Natural killer cell (primary cell): ENCODE measurements around the gene GNPDA2. TPM values are rescaled to one million over a fixed set of nuclear protein-coding genes. Genes with fewer than 3 reads are reported as not detected.

ENCODE experiments used
- ATAC-seq, 3 donors: fragments of 150-1000 bp in 2 of 3; fragments of 200-7000 bp in 1 of 3; cut with Tn5 transposase; 1 replicate in 1 of 3; 2 replicates in 2 of 3; pipeline ENCODE4 v1.10.0; 2021; ENCODE audit warnings: mild to moderate bottlenecking in 2 of 3, moderate library complexity in 2 of 3
- DNase-seq, 2 donors: peaks; one replicate each; pipeline versions ENCODE4 v3.0.0 to v3.0.0-alpha.2; 2013 to 2021; ENCODE audit warnings: mixed read lengths in 1 of 2
- H3K27ac ChIP-seq: one replicate; pipeline ENCODE4 v1.5.1; 2013; ENCODE audit warnings: mild to moderate bottlenecking, low read length
- H3K27me3 ChIP-seq: one replicate; pipeline ENCODE4 v1.6.1; 2013; ENCODE audit warnings: low read length; ENCODE audit not compliant: control insufficient read depth, insufficient read depth
- H3K36me3 ChIP-seq: one replicate; pipeline ENCODE4 v1.6.1; 2013; ENCODE audit warnings: low read length; ENCODE audit not compliant: control insufficient read depth, insufficient read depth
- H3K4me1 ChIP-seq: one replicate; pipeline ENCODE4 v1.6.1; 2013; ENCODE audit warnings: low read length; ENCODE audit not compliant: control insufficient read depth, insufficient read depth
- H3K4me3 ChIP-seq: one replicate; pipeline ENCODE4 v1.5.1; 2013; ENCODE audit warnings: low read length
- H3K9me3 ChIP-seq: one replicate; pipeline ENCODE4 v1.6.1; 2013; ENCODE audit warnings: low read length; ENCODE audit not compliant: control insufficient read depth, insufficient read depth
- H3K27ac Mint-ChIP-seq, 2 donors: one replicate each; pipeline ENCODE4 v1.8.0; 2022; ENCODE audit warnings: mild to moderate bottlenecking in 2 of 2, mixed read lengths in 2 of 2, moderate library complexity in 1 of 2
- H3K27me3 Mint-ChIP-seq, 2 donors: one replicate each; pipeline ENCODE4 v1.8.0; 2022; ENCODE audit warnings: low read depth in 2 of 2, mixed read lengths in 2 of 2
- H3K36me3 Mint-ChIP-seq: one replicate; pipeline ENCODE4 v1.8.0; 2022; ENCODE audit warnings: mixed read lengths
- H3K4me1 Mint-ChIP-seq, 2 donors: one replicate each; pipeline ENCODE4 v1.8.0; 2022; ENCODE audit warnings: mixed read lengths in 2 of 2
- H3K4me3 Mint-ChIP-seq: one replicate; pipeline ENCODE4 v1.8.0; 2022; ENCODE audit warnings: mild to moderate bottlenecking, moderate library complexity, mixed read lengths
- H3K9me3 Mint-ChIP-seq, 2 donors: one replicate each; pipeline ENCODE4 v1.8.0; 2022; ENCODE audit warnings: mixed read lengths in 2 of 2
- WGBS: methylation state at CpG from one replicate; pipeline ENCODE4 v1.1.7; 2013; ENCODE audit warnings: missing lambda C conversion rate; ENCODE audit not compliant: insufficient coverage; 5-methylcytosine and 5-hydroxymethylcytosine counted together
- intact Hi-C: fragments of 100-400 bp; cut with micrococcal nuclease; formaldehyde crosslinking; loops from one replicate; pipeline ENCODE4 v1.14.2; 2022
- total RNA-seq, 4 donors: library from RNA; stranded (reverse); fragments of 120-200 nt in 1 of 4; gene quantifications; one replicate each; pipeline versions ENCODE4 v1.2.3 to v1.2.4, GENCODE V29; 2013 to 2022
- TF ChIP-seq, protein P1 (sequence below): fragments of 200-600 bp; IDR thresholded peaks from one replicate; pipeline ENCODE4 v1.8.0; 2022; ENCODE audit warnings: antibody characterized with exemption

GNPDA2 gene
- total RNA-seq, 3 donors from 2014 or later (not counting 1 experiment from before 2014, with no cell fraction given): 9.2 to 15.2 (median 9.4) TPM

DNA sequence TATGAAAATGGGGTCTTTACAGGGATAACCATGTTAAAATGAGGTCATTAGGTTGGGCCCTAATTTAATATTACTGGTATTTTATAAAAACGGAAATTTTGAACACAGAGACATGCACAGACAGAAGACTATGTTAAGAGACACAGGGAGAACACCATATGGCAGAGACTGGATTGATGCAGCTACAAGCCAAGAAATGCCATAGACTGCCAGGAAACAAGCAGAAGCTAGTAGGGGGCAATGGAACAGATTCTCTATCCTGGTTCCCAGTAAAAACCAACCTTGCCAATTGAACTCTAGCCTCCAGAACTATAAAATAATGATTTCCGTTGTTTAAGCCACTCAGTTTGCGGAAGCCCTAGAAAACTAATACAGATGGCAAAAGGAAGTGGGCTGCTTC lies 54.7 kb downstream of the GNPDA2 start:
- H3K9me3 Mint-ChIP-seq: no peaks in the 10 kb centered on the region
- H3K27ac ChIP-seq: no peak overlapping the region
- no peaks in the 10 kb centered on the region for H3K4me1 ChIP-seq
- DNase-seq (no peak), ATAC-seq (no peak)
- no peak overlapping the region for H3K27ac Mint-ChIP-seq
- H3K27me3 ChIP-seq: no peaks in the 10 kb centered on the region
- no peak overlapping the region for H3K4me3 ChIP-seq
- TF ChIP-seq, protein P1, sequence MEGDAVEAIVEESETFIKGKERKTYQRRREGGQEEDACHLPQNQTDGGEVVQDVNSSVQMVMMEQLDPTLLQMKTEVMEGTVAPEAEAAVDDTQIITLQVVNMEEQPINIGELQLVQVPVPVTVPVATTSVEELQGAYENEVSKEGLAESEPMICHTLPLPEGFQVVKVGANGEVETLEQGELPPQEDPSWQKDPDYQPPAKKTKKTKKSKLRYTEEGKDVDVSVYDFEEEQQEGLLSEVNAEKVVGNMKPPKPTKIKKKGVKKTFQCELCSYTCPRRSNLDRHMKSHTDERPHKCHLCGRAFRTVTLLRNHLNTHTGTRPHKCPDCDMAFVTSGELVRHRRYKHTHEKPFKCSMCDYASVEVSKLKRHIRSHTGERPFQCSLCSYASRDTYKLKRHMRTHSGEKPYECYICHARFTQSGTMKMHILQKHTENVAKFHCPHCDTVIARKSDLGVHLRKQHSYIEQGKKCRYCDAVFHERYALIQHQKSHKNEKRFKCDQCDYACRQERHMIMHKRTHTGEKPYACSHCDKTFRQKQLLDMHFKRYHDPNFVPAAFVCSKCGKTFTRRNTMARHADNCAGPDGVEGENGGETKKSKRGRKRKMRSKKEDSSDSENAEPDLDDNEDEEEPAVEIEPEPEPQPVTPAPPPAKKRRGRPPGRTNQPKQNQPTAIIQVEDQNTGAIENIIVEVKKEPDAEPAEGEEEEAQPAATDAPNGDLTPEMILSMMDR: no peak
- WGBS: 91% methylated on average over 3 of the region's 3 CpGs
- peaks cover 28 to 52% of the 10 kb centered on the region in 2 donors for H3K27me3 Mint-ChIP-seq
- H3K4me1 Mint-ChIP-seq: no peaks in the 10 kb centered on the region
- intact Hi-C loops: no loop called here
- no peaks in the 10 kb centered on the region for H3K36me3 ChIP-seq
- no peaks in the 10 kb centered on the region for H3K36me3 Mint-ChIP-seq
- H3K4me3 Mint-ChIP-seq: no peak overlapping the region
- H3K9me3 ChIP-seq: no peaks in the 10 kb centered on the region

DNA sequence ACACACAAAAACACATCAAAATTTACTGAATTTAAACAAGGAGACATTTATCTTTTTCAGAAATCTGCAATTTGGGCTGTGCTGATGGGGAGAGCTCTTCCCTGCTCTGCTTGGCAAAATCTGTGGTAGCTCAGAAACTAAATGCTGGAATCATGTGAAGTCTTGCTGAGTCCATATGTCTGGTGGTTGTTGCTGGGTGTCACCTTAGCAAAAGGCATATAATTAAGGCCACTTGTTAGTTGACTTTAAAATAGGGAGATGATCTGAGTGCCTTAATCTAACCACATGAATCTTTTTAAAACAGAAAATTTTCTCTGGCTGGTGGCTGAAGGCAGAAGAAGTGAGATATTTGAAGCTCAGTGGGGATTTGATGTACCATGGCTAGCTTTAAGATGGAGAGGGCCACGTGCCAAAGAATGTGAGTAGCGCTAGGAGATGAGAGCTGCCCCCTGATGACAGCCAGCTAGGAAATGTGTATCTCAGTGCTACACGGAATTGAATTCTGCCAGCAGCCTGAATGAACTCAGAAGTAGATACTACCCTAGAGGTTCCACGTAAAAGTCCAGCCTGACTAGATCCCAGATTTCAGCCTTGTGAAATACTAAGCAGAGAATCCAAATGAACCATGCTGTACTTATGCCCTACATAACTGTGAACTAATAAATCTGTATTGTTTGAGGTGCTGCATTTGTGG lies 55.7 kb downstream of the GNPDA2 start:
- Mint-ChIP-seq H3K36me3 (no peaks in the 10 kb centered on the region), H3K9me3 (no peaks in the 10 kb centered on the region), H3K4me1 (no peaks in the 10 kb centered on the region), H3K27ac (no peak overlapping the region), H3K4me3 (no peak overlapping the region), H3K27me3 (peaks cover 28 to 52% of the 10 kb centered on the region in 2 donors)
- DNase-seq (no peak), ATAC-seq (no peak)
- WGBS: 86% methylated on average over 4 of the region's 4 CpGs
- Histone ChIP-seq H3K27me3 (no peaks in the 10 kb centered on the region), H3K9me3 (no peaks in the 10 kb centered on the region), H3K36me3 (no peaks in the 10 kb centered on the region), H3K4me3 (no peak overlapping the region), H3K4me1 (no peaks in the 10 kb centered on the region), H3K27ac (no peak overlapping the region)
- intact Hi-C loops: no loop called here
- TF ChIP-seq, protein P1: no peak

DNA sequence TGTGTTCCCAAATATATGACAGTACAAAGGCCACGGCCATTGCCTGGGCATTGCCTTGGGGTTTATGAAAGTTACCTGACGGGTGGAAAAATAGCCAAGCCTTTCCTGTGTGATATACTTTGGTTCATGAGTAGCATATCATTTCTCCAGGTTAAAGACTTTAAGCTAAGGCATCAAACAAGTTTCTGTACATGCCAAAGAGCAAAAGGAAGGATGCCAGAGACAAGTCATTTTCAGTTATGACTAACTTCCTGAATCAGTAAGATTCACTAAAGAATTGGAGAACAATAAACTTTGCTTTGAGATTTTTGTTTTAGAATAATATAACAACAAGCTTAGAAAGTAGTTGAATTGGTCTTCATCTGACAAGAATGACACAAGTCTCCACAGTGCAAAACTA lies 57.8 kb downstream of the GNPDA2 start:
- no peaks in the 10 kb centered on the region for H3K27me3 ChIP-seq
- peaks cover 25 to 45% of the 10 kb centered on the region in 2 donors for H3K27me3 Mint-ChIP-seq
- TF ChIP-seq, protein P1: no peak
- H3K4me1 Mint-ChIP-seq: no peaks in the 10 kb centered on the region
- WGBS: 61% methylated on average over 2 of the region's 2 CpGs
- H3K4me3 Mint-ChIP-seq: no peak overlapping the region
- H3K4me3 ChIP-seq: no peak overlapping the region
- no peaks in the 10 kb centered on the region for H3K9me3 ChIP-seq
- DNase-seq (no peak), ATAC-seq (no peak)
- H3K27ac Mint-ChIP-seq: no peak overlapping the region
- H3K36me3 ChIP-seq: no peaks in the 10 kb centered on the region
- no peaks in the 10 kb centered on the region for H3K4me1 ChIP-seq
- H3K36me3 Mint-ChIP-seq: no peaks in the 10 kb centered on the region
- intact Hi-C loops: no loop called here
- H3K27ac ChIP-seq: no peak overlapping the region
- H3K9me3 Mint-ChIP-seq: no peaks in the 10 kb centered on the region
